ENCODE data around the gene ALDH3B1.
"Not testable (repeated sequence)": the region's sequence is repeated elsewhere in the genome, so short reads cannot be mapped to it uniquely, and the experiment has no call there.

The ALDH3B1 gene, protein sequence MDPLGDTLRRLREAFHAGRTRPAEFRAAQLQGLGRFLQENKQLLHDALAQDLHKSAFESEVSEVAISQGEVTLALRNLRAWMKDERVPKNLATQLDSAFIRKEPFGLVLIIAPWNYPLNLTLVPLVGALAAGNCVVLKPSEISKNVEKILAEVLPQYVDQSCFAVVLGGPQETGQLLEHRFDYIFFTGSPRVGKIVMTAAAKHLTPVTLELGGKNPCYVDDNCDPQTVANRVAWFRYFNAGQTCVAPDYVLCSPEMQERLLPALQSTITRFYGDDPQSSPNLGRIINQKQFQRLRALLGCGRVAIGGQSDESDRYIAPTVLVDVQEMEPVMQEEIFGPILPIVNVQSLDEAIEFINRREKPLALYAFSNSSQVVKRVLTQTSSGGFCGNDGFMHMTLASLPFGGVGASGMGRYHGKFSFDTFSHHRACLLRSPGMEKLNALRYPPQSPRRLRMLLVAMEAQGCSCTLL

GRCh38 chr11:68010090-68011041, at the start of gene ALDH3B1:
Gene ALDH3B1, plus strand, starts transcription at chr11:68010327. Its CDS starts 4,971 bp downstream, at chr11:68015298.
- DNase-seq = no peak

- not testable (repeated sequence) for DNase-seq
Observed at GRCh38 chr11:67963217-67963616, 46.9 kb upstream of the ALDH3B1 start.

DNA sequence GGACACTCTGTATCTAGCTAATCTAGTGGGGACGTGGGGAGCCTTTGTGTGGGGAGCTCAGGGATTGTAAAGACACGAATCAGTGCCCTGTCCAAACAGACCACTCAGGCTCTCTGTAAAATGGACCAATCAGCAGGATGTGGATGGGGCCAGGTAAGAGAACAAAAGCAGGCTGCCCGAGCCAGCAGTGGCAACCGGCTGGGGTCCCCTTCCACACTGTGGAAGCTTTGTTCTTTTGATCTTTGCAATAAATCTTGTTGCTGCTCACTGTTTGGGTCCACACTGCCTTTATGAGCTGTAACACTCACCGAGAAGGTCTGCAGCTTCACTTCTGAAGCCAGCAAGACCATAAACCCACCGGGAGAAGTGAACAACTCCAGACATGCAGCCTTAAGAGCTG, 46.2 kb upstream of the ALDH3B1 start:
- DNase-seq = not testable (repeated sequence)

GRCh38 chr11:67964746-67965145, 45.4 kb upstream of the ALDH3B1 start:
- DNase-seq = not testable (repeated sequence)

GRCh38 chr11:67965830-67966348, 44.2 kb upstream of the ALDH3B1 start:
- not testable (repeated sequence) for DNase-seq

- DNase-seq = not testable (repeated sequence)
Observed at GRCh38 chr11:67974746-67975145, 35.4 kb upstream of the ALDH3B1 start.

- peak; percentile 46 for DNase-seq
Observed at GRCh38 chr11:67978766-67979418, 31.2 kb upstream of the ALDH3B1 start.

GRCh38 chr11:67981226-67981625, 28.9 kb upstream of the ALDH3B1 start:
- not testable (repeated sequence) for DNase-seq

DNA sequence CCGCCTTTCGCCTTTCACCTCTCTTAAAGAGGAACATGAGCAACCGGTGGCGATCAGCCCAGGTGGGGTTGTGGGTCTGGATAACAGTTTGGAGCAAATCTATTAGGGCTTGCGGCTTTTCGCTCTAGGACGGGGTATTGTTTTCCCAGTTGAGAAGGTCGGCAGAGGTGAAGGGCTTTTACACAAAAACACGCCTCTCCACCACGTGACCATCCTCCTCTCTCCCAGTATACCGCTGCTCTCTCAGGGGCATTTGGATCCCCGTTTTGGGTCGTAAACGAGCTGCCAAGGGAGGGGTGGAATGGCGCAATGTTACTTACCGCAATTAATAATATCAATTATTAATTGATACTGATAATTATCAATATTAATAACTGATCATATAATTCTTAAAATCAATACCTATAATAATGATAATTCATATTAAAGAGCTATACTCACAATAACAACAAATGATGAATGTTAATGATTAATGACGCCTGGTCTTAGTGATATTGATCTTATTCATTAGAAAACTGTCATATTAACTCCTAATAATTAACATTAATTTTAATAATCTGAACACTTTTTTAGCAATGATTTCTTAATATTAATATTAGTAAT, 27.8 kb upstream of the ALDH3B1 start:
- not testable (repeated sequence) for DNase-seq

- no peak for DNase-seq
Observed at GRCh38 chr11:67983951-67984350, 26.2 kb upstream of the ALDH3B1 start.

DNA sequence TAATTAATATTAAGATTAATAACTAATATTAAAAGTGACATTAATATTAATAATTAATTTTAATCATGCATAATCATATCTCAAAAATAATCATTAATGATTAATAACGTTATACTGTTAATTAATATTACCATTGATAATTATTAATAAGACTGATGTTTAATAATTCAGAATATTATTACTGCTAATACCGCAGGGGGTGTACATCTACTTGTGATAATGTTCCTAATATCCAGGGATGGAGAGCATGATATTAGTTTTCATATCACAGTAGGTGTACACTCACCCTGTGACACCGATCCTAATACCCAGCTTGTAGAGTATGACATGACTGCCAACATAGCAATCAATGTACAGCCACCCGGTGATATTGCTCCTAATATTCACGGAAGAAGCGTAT, 24.8 kb upstream of the ALDH3B1 start:
- DNase-seq = not testable (repeated sequence)

DNA sequence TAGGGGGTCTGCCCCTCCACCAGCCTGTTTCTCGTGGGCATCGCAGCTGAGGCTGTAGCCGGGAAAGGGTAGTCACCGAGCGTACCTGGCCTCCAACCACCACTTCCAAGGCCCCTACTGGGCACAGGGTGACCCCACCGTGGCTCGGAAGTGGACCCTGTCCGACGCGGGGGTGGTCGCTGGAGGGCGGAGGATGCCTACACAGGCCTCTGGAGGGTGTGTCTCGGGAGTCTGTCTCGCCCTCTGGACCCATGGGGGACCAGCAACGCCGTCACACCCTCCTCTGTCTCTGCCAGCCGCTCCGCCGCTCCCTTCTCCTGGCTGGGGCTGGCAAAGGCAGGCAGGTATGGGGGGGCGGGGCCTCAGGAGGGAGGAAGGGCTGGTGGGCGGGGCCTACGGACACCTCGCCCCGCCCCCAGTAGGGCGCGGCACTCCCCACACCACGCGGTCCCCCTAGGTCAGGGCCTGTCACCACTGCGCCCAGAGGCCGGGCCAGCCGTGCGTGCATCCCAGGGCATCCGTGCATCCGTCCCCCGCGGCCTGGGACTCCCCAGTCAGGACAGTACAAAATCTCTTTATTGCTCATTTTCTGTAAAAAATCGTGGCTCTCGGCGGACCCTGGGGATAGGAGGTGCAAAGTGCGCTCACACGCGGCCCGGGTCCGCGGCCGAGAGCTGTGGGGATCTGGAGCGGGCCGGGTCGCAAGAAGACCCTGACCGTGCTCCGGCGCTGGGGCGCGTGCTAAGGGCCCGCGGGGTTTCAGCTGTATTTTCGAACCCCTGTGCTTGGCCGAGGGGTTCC, 19.4 kb upstream of the ALDH3B1 start:
- not testable (repeated sequence) for DNase-seq

GRCh38 chr11:67991347-67992121, 18.6 kb upstream of the ALDH3B1 start:
- DNase-seq = not testable (repeated sequence)

GRCh38 chr11:67993821-67994220, 16.3 kb upstream of the ALDH3B1 start:
- peak; percentile 67 for DNase-seq

- not testable (repeated sequence) for DNase-seq
Observed at GRCh38 chr11:67994387-67994786, 15.7 kb upstream of the ALDH3B1 start.

GRCh38 chr11:67995129-67995528, 15.0 kb upstream of the ALDH3B1 start:
- DNase-seq = not testable (repeated sequence)

DNA sequence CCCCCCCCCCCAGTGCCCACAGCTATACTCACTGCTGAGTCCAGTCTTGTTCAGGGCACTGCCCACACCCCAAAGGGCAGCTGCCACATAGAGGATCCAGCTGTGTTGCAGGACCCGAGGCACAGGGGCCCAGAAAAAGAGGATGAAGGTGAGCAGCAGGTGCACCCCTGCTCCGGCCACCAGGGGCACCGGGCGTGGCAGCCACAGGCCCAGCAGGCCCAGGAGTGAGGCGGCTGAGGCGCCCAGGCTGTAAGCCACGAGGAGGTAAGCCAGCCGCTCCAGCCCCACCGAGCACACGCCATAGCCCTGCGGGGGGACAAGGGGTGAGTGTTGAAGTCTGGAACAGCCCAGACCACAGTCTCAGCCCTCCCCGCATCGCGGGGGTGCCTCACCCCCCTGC, 14.5 kb upstream of the ALDH3B1 start:
- DNase-seq = not testable (repeated sequence)

DNA sequence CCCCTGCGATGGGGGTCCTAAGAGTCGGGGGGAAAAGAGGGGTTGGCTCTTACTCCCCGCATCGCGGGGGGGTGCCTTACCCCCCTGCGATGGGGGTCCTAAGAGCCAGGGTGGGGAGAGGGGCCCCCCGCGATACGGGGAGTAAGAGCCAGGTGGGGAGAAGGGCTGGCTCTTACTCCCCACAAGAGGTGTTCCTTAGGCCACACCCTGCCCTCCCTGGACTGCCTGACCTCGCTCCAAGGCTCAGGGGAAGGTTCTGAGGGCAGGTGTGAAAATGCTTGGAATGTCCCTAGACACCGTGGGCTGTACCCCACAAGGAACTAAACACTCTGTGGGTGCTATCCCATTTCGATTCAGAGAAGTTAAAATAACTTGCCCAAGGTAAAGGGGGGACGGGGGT, 14.1 kb upstream of the ALDH3B1 start:
- DNase-seq = no peak

DNA sequence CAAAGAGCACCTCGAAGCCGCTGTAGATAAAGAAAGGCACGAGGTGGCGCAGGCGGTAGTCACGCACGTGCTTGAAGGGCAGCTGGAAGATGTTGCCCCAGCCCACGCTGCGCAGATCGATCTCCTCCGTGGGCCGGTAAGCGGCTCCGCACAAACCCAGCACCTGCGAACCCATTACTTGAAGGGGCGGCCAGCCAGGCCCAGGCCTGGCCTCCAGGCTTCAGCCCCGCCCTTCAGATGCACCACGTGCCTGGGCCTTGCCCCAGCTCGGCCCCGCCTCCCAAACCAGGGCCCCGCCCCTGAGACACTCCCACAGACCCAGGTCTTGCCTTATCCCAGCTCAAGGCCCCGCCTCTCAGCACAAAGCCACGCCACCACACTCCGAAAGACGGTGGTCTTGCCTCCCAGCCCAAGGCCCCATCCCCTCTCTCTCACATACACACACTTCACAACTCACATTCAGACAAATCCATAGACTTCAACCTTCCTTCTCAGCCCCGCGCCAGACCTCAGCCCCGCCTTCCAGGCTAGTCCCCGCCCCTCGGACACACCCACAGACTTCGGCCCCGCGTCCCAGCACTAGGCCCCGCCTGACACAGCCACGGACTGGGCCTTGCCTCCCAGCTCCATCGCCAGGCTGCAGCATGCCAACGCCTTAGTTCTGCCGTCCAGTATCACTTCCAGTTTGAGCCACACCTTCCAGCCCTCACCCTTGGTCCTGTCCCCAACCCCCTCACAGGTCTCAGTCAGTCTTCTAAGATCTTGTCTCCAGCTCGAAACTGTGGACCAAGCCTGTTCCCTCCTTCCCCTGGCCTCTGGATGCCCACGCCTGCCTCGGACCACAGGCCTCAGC, 13.3 kb upstream of the ALDH3B1 start:
- no peak for DNase-seq
